ENCODE measurements around the gene SEMA3F.

Gene SEMA3F

DNA sequence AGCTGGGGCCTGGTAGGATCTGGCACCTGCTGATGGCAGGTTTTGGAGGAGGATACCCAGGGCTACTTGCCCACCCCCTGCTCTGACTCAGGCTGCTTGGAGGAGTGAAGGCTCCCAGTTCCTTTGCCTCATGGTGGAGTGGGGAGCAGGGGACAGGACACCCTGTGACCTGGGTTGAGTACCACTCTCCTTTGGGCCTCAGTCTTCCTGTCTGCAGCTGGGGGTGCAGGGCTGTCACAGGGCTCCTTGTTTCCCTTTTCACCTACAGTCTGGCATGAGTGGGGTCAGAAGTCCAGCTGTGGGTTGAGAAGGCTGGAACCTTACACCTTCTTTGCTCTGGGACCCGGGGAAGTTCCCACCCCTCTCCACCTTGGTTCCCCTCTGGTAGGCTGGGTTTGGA lies 14.7 kb downstream of the SEMA3F start:
- no peak for DNase-seq (ENCODE audit: low read depth in 1 of 2, low spot score in 1 of 2)

GRCh38 chr3:50170689-50171088 lies 15.6 kb downstream of the SEMA3F start:
- DNase-seq (ENCODE audit: low read depth in 1 of 2, low spot score in 1 of 2) = no peak

- DNase-seq (ENCODE audit: low read depth in 1 of 2, low spot score in 1 of 2) = no peak
Measured at GRCh38 chr3:50171540-50172301, 16.6 kb downstream of the SEMA3F start.

DNA sequence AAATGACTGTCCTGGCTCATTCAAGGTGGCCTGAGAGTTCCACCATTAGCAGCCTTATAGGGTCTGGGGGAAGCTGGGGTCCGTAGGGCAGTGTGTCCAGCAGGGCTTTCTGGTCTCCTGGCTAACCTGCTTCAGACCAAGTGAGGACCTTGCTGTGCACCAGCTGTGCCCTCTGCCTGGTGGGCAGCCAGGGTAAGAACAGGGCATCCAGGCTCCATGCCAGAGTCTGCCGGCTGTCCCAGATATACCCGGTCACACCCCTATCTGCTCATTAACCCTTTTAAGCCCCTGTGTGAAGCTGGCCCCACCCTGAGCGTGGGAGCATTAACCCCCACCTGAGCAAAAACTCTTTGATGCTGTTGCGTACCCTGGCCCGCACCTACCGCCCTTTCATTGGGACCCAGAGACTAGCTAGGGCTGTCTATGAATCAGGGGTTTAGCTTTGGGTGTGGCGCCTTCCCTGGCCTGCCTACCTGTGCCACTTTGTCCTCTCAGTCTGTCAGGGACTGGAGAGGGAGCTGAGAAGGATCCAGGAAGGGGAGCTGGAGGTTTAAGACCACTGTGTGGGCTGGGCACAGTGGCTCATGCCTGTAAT lies 17.6 kb downstream of the SEMA3F start:
- DNase-seq (ENCODE audit: low read depth in 1 of 2, low spot score in 1 of 2) = no peak

- no peak for DNase-seq (ENCODE audit: low read depth in 1 of 2, low spot score in 1 of 2)
Measured at GRCh38 chr3:50173685-50174516, 18.8 kb downstream of the SEMA3F start.

GRCh38 chr3:50174517-50174895 lies 19.4 kb downstream of the SEMA3F start:
- no peak for DNase-seq (ENCODE audit: low read depth in 1 of 2, low spot score in 1 of 2)

DNA sequence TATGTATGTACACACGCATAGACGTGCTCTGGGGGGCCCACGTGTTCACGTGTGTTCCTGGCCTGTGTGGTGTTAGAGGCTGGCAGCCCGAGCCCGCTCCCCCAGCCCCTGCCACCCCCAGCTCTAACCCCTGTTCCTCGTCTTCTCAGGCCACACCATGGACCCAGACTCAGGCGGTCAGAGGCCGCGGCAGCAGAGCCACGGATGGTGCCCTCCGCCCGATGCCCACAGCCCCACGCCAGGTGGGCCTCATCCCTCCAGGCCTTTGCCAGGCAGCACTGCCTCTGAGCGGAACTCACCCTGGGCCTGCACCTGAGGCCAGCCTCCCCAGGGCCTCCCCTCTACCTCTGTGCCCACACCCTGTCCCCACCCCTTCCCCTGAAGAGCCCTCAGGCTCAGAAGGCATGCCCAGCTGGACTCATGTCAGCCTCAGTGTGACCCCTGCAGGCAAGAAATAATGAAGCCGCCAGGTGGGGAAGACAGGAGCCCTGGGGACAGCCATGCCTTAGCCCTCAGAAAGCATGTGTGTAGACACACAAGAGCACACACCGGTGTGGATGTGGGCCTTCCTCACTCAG lies 19.9 kb downstream of the SEMA3F start:
- no peak for DNase-seq (ENCODE audit: low read depth in 1 of 2, low spot score in 1 of 2)

DNA sequence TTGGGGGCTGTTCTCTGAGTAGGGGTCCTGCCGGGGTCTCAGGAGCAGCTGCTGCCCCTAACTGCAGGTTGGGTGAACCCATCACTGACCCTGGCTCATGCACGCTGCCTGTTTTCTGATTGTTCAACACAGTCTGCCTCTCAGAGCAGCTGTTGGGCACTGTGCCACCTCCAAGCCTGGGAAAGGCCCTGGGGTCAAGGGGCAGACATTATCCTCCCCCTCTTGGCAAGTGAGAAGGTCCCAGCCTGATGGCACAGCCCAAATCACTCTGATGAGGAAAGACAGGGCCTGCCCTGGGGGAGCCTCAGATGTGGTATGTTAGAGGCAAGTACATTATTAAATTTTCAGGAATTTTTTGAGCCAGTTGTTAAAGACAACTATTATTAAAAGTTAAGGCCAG lies 22.2 kb downstream of the SEMA3F start:
- no peak for DNase-seq (ENCODE audit: low read depth in 1 of 2, low spot score in 1 of 2)

DNA sequence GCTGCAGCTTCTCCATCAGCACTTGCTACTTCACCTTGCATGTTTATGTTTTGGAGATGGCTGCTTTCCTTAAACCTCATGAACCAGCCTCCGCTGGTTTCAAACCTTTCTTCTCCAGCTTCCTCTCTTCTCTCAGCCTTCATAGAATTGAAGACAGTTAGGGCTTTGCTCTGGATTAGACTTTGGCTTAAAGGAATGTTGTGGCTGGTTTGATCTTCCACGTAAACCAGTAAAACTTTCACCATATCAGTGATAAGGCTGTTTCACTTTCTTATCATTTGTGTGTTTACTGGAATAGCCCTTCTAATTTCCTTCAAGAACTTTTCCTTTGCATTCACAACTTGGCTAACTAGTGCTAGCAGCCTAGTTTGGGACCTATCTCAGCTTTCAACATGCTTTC lies 24.6 kb downstream of the SEMA3F start:
- no peak for DNase-seq (ENCODE audit: low read depth in 1 of 2, low spot score in 1 of 2)

- no peak for DNase-seq (ENCODE audit: low read depth in 1 of 2, low spot score in 1 of 2)
Measured at GRCh38 chr3:50181985-50182384, 26.9 kb downstream of the SEMA3F start.

DNA sequence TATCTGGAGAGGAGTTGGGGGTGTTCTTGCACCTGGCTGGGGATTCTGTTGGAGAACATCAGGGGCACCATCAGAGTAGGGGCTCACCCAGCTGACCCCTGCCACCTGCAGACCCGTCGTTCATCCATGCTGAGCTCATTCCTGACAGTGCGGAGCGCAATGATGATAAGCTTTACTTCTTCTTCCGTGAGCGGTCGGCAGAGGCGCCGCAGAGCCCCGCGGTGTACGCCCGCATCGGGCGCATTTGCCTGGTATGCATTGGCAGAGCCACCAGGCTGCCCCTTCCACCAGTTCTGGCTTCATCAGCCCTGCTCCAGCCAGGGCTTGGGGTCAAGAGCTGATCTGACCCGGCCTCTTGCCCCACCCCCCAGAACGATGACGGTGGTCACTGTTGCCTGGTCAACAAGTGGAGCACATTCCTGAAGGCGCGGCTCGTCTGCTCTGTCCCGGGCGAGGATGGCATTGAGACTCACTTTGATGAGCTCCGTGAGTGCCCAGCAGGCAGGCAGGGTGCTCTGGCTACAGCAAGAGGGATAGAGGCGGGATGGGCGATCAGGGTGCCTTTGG lies 27.5 kb downstream of the SEMA3F start:
- no peak for DNase-seq (ENCODE audit: low read depth in 1 of 2, low spot score in 1 of 2)

DNA sequence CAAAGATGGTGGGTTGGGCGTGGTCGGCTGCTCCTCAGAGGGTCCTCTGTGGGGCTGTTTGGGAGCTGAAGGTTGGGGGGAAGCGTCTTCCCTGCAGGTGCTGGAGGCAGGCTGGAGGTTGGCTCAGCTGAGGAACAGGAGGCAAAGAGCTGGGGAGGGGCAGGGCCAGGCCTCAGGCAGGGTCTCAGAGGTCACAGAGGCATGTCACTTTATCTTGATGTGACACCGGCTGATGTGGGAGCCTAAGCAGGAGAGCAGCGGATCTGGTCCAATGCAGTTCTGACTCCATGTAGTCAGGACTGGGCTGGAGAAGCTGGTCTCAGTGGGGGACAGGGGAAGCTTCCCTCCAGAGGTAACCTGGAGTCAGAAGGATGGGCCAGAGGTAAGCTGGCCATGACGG lies 28.6 kb downstream of the SEMA3F start:
- no peak for DNase-seq (ENCODE audit: low read depth in 1 of 2, low spot score in 1 of 2)

DNA sequence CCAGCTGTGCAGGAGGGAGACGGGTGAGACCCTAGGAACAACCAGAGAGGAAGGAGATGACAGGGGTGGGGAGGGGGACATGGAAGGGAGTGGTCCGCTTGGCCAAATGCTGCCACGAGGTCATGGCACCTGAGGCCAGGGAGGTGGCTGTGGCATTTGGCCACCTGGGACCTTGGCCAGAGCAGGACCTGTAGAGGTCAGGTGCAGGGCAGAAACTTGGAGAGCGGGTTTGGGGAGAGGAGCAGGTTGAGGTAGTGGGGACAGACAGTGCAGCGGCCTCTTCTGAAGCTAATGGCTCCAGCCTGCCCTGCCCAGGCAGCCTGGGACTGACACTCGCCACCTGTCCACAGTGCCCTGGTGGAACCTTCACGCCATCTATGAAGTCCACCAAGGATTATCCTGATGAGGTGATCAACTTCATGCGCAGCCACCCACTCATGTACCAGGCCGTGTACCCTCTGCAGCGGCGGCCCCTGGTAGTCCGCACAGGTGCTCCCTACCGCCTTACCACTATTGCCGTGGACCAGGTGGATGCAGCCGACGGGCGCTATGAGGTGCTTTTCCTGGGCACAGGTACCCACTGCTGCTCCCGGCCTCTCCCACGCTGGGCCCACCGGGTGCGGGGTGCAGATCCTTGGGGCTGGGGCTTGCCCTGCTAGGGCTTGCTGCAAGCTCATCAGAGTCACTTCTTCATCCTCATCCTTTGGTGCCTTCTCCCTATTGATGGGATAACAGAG lies 29.3 kb downstream of the SEMA3F start:
- no peak for DNase-seq (ENCODE audit: low read depth in 1 of 2, low spot score in 1 of 2)

- DNase-seq (ENCODE audit: low read depth in 1 of 2, low spot score in 1 of 2) = no peak
Measured at GRCh38 chr3:50185230-50185629, 30.1 kb downstream of the SEMA3F start.

- no peak for DNase-seq (ENCODE audit: low read depth in 1 of 2, low spot score in 1 of 2)
Measured at GRCh38 chr3:50186096-50186495, 31.0 kb downstream of the SEMA3F start.

GRCh38 chr3:50187750-50188149 lies 32.6 kb downstream of the SEMA3F start:
- no peak for DNase-seq (ENCODE audit: low read depth in 1 of 2, low spot score in 1 of 2)

DNA sequence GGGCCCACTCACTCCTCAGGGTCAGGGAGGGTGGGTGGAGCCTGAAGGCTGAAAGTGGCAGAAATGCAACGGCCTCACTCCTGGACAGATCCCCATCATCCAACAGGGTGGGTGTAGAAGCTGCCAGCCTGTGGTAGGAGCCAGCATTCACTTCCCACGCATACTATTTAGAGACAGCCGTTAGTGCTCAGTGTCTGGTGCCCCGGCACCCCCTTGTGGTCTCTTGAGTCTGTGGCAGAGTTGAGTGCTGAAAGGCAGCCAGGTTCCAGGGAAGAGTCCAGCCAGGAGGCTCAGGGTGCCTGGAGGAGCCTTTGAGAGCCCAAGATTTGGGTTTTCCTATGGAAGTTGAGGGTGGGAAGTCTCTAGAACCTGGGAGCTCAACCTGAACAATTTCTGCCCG lies 34.1 kb downstream of the SEMA3F start:
- no peak for DNase-seq (ENCODE audit: low read depth in 1 of 2, low spot score in 1 of 2)

GRCh38 chr3:50189989-50190388 lies 34.9 kb downstream of the SEMA3F start:
- no peak for DNase-seq (ENCODE audit: low read depth in 1 of 2, low spot score in 1 of 2)

GRCh38 chr3:50190936-50191660 lies 36.0 kb downstream of the SEMA3F start, which contains the start of gene GNAT1:
GNAT1 (plus strand) TSS chr3:50191610; CDS start chr3:50191726, 116 bp downstream.
- no peak for DNase-seq (ENCODE audit: low read depth in 1 of 2, low spot score in 1 of 2)

DNA sequence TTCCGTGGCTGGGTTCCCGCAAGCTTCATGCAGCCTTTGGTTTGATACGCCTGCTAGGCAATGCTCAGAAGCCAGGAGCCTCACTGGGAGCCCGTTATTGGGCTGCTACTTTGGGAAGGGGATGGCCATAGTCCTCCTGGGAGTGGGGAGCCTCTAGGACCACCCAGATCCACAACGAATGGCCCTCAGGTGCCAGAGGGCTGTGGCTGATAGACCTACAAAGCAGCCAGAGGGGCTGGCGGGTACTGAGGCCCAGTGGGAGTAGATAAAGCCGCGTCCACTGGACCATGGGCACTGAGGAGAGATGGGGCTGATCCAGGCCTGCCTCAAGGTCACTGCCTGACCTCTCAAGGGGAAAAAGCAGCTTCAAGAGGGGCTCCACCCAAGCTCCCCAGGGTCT lies 37.0 kb downstream of the SEMA3F start:
- no peak for DNase-seq (ENCODE audit: low read depth in 1 of 2, low spot score in 1 of 2)
